OCI-LY1 (cell line): ENCODE data around the gene GPR3.

ENCODE experiments used
- H2AFZ ChIP-seq: fragments of 200-600 bp; sonication (generic), shearing (Covaris generic); 2 replicates; pipeline ENCODE4 v1.6.0; 2014; ENCODE audit warnings: antibody characterized with exemption, mild to moderate bottlenecking, low read length
- H3F3A ChIP-seq: fragments of 200-600 bp; sonication (generic), shearing (Covaris generic); 2 replicates; pipeline ENCODE4 v1.6.0; 2014; ENCODE audit warnings: mild to moderate bottlenecking, antibody characterized with exemption, low read length, moderate library complexity; ENCODE audit not compliant: insufficient read depth
- H3K27ac ChIP-seq: fragments of 200-600 bp; sonication (generic); 2 replicates; pipeline ENCODE4 v1.5.1; 2014; ENCODE audit warnings: low read length, mixed run types, mild to moderate bottlenecking, low read depth; ENCODE audit not compliant: poor library complexity, severe bottlenecking
- H3K27me3 ChIP-seq: fragments of 200-600 bp; sonication (generic); 2 replicates; pipeline ENCODE4 v1.6.0; 2014; ENCODE audit warnings: antibody characterized with exemption, mild to moderate bottlenecking, low read length, moderate library complexity; ENCODE audit not compliant: insufficient read depth
- H3K36me3 ChIP-seq: fragments of 200-600 bp; sonication (generic); 2 replicates; pipeline ENCODE4 v1.6.1; 2014; ENCODE audit warnings: mild to moderate bottlenecking, antibody characterized with exemption, low read length, moderate library complexity, mixed read lengths; ENCODE audit not compliant: insufficient read depth
- H3K4me1 ChIP-seq: fragments of 200-600 bp; sonication (generic); 2 replicates; pipeline ENCODE4 v1.5.1; 2014; ENCODE audit warnings: mild to moderate bottlenecking, low read length, moderate library complexity; ENCODE audit not compliant: insufficient read depth, severe bottlenecking
- H3K4me2 ChIP-seq: fragments of 200-600 bp; sonication (generic), shearing (Covaris generic); 2 replicates; pipeline ENCODE4 v1.6.1; 2014; ENCODE audit warnings: low read length
- H3K4me3 ChIP-seq: fragments of 200-600 bp; sonication (generic); 2 replicates; pipeline ENCODE4 v1.5.1; 2014; ENCODE audit warnings: low read length, low read depth, mild to moderate bottlenecking, mixed read lengths; ENCODE audit not compliant: poor library complexity, severe bottlenecking
- H3K79me2 ChIP-seq: fragments of 200-600 bp; shearing (Covaris generic); 2 replicates; pipeline ENCODE4 v1.6.1; 2016; ENCODE audit warnings: mixed run types, low read length, mixed read lengths; ENCODE audit not compliant: insufficient read depth
- H3K9ac ChIP-seq: fragments of 200-600 bp; sonication (generic), shearing (Covaris generic); 2 replicates; pipeline ENCODE4 v1.6.1; 2014; ENCODE audit warnings: mild to moderate bottlenecking, low read length, mixed read lengths
- H3K9me2 ChIP-seq: fragments of 200-600 bp; sonication (generic), shearing (Covaris generic); 2 replicates; pipeline ENCODE4 v1.6.1; 2014; ENCODE audit warnings: low read depth, mild to moderate bottlenecking, low read length, mixed read lengths
- H3K9me3 ChIP-seq: fragments of 200-600 bp; shearing (Covaris generic); 2 replicates; pipeline ENCODE4 v1.6.1; 2014; ENCODE audit warnings: low read length, mixed read lengths
- H4K20me1 ChIP-seq: fragments of 200-600 bp; sonication (generic), shearing (Covaris generic); 2 replicates; pipeline ENCODE4 v1.6.0; 2016; ENCODE audit warnings: mild to moderate bottlenecking, low read length; ENCODE audit not compliant: insufficient read depth
- CTCF ChIP-seq: fragments of 200-600 bp; sonication (generic), shearing (Covaris generic); IDR thresholded peaks from 2 replicates; pipeline ENCODE4 v1.5.1; 2017; ENCODE audit warnings: mild to moderate bottlenecking, antibody characterized with exemption, low read length, moderate library complexity, mixed read lengths
- EZH2 ChIP-seq: fragments of 200-600 bp; sonication (generic), shearing (Covaris generic); IDR thresholded peaks from 2 replicates; pipeline ENCODE4 v1.8.0; 2017; ENCODE audit warnings: borderline replicate concordance, mixed run types, mild to moderate bottlenecking, antibody characterized with exemption, low read length, moderate library complexity, mixed read lengths

The GPR3 gene

GRCh38 chr1:27365372-27366112 lies 26.9 kb upstream of the GPR3 start:
- no peaks in the 10 kb centered on the region for H3K9me3 ChIP-seq
- no peaks in the 10 kb centered on the region for H3K79me2 ChIP-seq
- no peaks in the 10 kb centered on the region for H4K20me1 ChIP-seq
- H3K27me3 ChIP-seq: no peaks in the 10 kb centered on the region
- no peaks in the 10 kb centered on the region for H3K36me3 ChIP-seq
- H2AFZ ChIP-seq: no peak overlapping the region
- H3K9me2 ChIP-seq: no peaks in the 10 kb centered on the region
- peak overlapping the region; percentile 69 for H3K4me3 ChIP-seq
- H3K27ac ChIP-seq: peak overlapping the region; percentile 87
- peak overlapping the region; percentile 57 for H3K9ac ChIP-seq
- no peaks in the 10 kb centered on the region for H3F3A ChIP-seq
- TF ChIP-seq CTCF: no peak
- TF ChIP-seq EZH2: no peak
- peaks cover 33% of the 10 kb centered on the region for H3K4me1 ChIP-seq
- H3K4me2 ChIP-seq: peak overlapping the region; percentile 91

DNA sequence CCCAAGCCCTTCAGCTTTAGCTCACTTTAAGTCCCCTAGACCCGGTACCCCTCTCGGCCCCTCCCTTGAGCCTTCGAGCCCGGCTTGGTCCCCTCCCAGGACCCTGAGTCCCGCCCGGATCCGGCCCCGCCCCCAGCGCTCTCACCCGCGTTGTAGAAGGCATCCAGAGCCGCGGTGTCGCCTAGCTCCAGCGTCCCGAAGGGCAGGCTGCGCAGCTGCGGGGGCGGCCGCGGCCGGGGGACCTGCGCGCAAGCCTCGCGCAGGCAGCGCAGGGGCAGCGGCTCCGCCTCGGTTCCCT lies 26.4 kb upstream of the GPR3 start:
- H3K9me2 ChIP-seq: no peaks in the 10 kb centered on the region
- TF ChIP-seq CTCF (no peak), EZH2 (no peak)
- H3K27me3 ChIP-seq: no peaks in the 10 kb centered on the region
- peak overlapping the region; percentile 57 for H3K9ac ChIP-seq
- no peaks in the 10 kb centered on the region for H3K79me2 ChIP-seq
- no peaks in the 10 kb centered on the region for H3K36me3 ChIP-seq
- no peaks in the 10 kb centered on the region for H3F3A ChIP-seq
- peaks cover 28% of the 10 kb centered on the region for H3K4me1 ChIP-seq
- H3K4me3 ChIP-seq: peak overlapping the region; percentile 69
- H3K27ac ChIP-seq: no peak overlapping the region
- no peaks in the 10 kb centered on the region for H3K9me3 ChIP-seq
- H4K20me1 ChIP-seq: no peaks in the 10 kb centered on the region
- H3K4me2 ChIP-seq: peak overlapping the region; percentile 91
- H2AFZ ChIP-seq: no peak overlapping the region

DNA sequence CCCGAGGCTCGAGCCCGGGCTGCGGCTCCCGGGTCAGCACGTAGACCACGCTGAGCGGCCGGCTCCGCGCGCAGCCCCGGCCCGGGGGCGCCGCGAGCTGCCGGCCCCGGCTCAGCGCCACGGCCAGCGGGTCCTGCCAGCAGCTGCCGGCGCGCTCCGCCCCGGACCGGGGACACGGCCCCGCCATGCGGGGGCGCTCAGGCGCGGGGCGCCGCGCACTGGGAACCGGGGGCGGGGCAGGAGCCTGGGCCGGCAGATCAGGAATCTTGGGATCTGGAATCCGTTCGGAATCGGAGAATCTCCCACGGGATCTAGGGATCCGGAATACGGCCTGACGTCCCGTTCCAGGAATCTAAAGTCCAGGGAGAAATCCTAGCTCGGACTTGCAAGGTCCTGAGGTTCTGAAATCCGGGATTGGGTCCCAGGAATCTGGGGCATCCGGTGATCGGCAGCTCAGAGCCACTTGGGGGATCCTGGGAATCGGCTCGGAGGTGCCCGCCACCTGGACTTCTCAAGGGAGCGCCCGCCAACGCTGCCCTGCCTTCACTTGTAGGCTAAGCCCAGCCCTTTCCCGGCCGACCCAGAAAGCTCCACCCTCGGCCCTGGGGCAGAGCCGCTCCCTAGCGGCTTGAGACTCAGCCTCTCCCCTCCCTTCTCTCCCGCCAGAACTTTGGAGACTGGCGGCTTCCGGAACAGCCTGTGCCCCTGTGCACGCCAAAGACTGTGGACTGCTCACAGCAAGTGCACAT lies 25.8 kb upstream of the GPR3 start, which contains the start of gene MAP3K6:
Gene MAP3K6, minus strand, starts transcription at position 551 of the 749 bp plus-strand sequence. Its CDS starts 364 bp downstream, at position 187.
- Histone ChIP-seq H3K9me3 (no peaks in the 10 kb centered on the region), H3F3A (no peaks in the 10 kb centered on the region), H3K9ac (peak within 1 kb of the TSS; percentile 57), H3K4me2 (peak within 1 kb of the TSS; percentile 91), H3K79me2 (no peaks in the 10 kb centered on the region), H2AFZ (no peak within 1 kb of the TSS), H3K27ac (no peak within 1 kb of the TSS), H4K20me1 (no peaks in the 10 kb centered on the region), H3K4me1 (peaks cover 27% of the 10 kb centered on the region), H3K36me3 (no peaks in the 10 kb centered on the region), H3K4me3 (peak within 1 kb of the TSS; percentile 69), H3K9me2 (no peaks in the 10 kb centered on the region), H3K27me3 (no peaks in the 10 kb centered on the region)
- TF ChIP-seq CTCF (peak; percentile 49; the same call in 1 of the 2 replicates), EZH2 (no peak)
